GM19351 (cell line): ENCODE results near the gene C17orf107.
A peak's percentile ranks its signal among the peaks of the same experiment; 100 is the strongest.
"Not testable (repeated sequence)": the region's sequence is repeated elsewhere in the genome, so short reads cannot be mapped to it uniquely, and the experiment has no call there.

Experiments
- ATAC-seq: cut with Tn5 transposase; IDR thresholded peaks from one replicate; pipeline ENCODE4 v1.9.1; 2021; ENCODE audit warnings: mild to moderate bottlenecking, moderate library complexity; ENCODE audit not compliant: unreplicated experiment

C17orf107 gene

GRCh38 chr17:4899341-4900230 lies at the start of gene C17orf107:
Gene C17orf107, plus strand, starts transcription at chr17:4899536. Its CDS starts 227 bp downstream, at chr17:4899763.
- peak; percentile 56 for ATAC-seq

- ATAC-seq, result no peak
These were observed 49.1 kb upstream of the C17orf107 start for GRCh38 chr17:4850246-4850645.

GRCh38 chr17:4851084-4851483 lies 48.3 kb upstream of the C17orf107 start:
- no peak for ATAC-seq

- ATAC-seq, result no peak
These were observed 46.6 kb upstream of the C17orf107 start for GRCh38 chr17:4852567-4853207.

- no peak for ATAC-seq
These were observed 46.1 kb upstream of the C17orf107 start for GRCh38 chr17:4853208-4853671.

GRCh38 chr17:4854111-4854681 lies 45.1 kb upstream of the C17orf107 start:
- no peak for ATAC-seq

GRCh38 chr17:4856271-4856936 lies 42.9 kb upstream of the C17orf107 start:
- no peak for ATAC-seq

GRCh38 chr17:4856937-4857314 lies 42.4 kb upstream of the C17orf107 start:
- no peak for ATAC-seq

GRCh38 chr17:4857347-4857746 lies 42.0 kb upstream of the C17orf107 start:
- not testable (repeated sequence) for ATAC-seq

GRCh38 chr17:4858068-4858881 lies 41.1 kb upstream of the C17orf107 start:
- no peak for ATAC-seq

GRCh38 chr17:4858882-4859260 lies 40.5 kb upstream of the C17orf107 start:
- ATAC-seq, result no peak

- no peak for ATAC-seq
These were observed 39.3 kb upstream of the C17orf107 start for GRCh38 chr17:4859816-4860625.

GRCh38 chr17:4860651-4861050 lies 38.7 kb upstream of the C17orf107 start:
- ATAC-seq, result no peak

GRCh38 chr17:4861052-4861451 lies 38.3 kb upstream of the C17orf107 start:
- ATAC-seq, result no peak

GRCh38 chr17:4862720-4863119 lies 36.6 kb upstream of the C17orf107 start:
- no peak for ATAC-seq

GRCh38 chr17:4863321-4863720 lies 36.0 kb upstream of the C17orf107 start:
- no peak for ATAC-seq

GRCh38 chr17:4867535-4867934 lies 31.8 kb upstream of the C17orf107 start:
- not testable (repeated sequence) for ATAC-seq

GRCh38 chr17:4869058-4869998 lies 30.0 kb upstream of the C17orf107 start:
- not testable (repeated sequence) for ATAC-seq
